GM23338 (cell line): ENCODE measurements around the gene SLC2A5. TPM values are rescaled to one million over a fixed set of nuclear protein-coding genes. Genes with fewer than 3 reads are reported as not detected.

Source experiments
- ATAC-seq: fragments of 200-7000 bp; cut with Tn5 transposase; 3 replicates; pipeline ENCODE4 v1.9.1; 2020
- DNase-seq: peaks from one replicate; pipeline ENCODE4 v3.0.0-alpha.2; 2015; ENCODE audit warnings: low spot score
- H2AFZ ChIP-seq: fragments of 200-600 bp; sonication (generic); 2 replicates; pipeline ENCODE4 v1.8.0; 2016; ENCODE audit warnings: antibody characterized with exemption, mild to moderate bottlenecking, moderate library complexity
- H3F3A ChIP-seq: fragments of 200-600 bp; sonication (generic); replicated peaks from 2 replicates; pipeline ENCODE4 v1.8.0; 2017; ENCODE audit warnings: antibody characterized with exemption, mixed run types, low read depth
- H3K27ac ChIP-seq: fragments of 200-600 bp; sonication (generic); 2 replicates; pipeline ENCODE4 v1.6.1; 2016; ENCODE audit warnings: low read depth
- H3K27me3 ChIP-seq: fragments of 200-600 bp; sonication (generic); 2 replicates; pipeline ENCODE4 v1.8.0; 2016; ENCODE audit warnings: mild to moderate bottlenecking, mixed run types, moderate library complexity; ENCODE audit not compliant: insufficient read depth
- H3K36me3 ChIP-seq: fragments of 200-600 bp; sonication (generic); 2 replicates; pipeline ENCODE4 v1.8.0; 2016; ENCODE audit warnings: mild to moderate bottlenecking; ENCODE audit not compliant: insufficient read depth
- H3K4me1 ChIP-seq: fragments of 200-600 bp; sonication (generic); 2 replicates; pipeline ENCODE4 v1.8.0; 2016; ENCODE audit warnings: mild to moderate bottlenecking, moderate library complexity; ENCODE audit not compliant: insufficient read depth
- H3K4me2 ChIP-seq: fragments of 200-600 bp; sonication (generic); 2 replicates; pipeline ENCODE4 v1.7.1; 2017; ENCODE audit warnings: mixed run types
- H3K4me3 ChIP-seq: fragments of 200-600 bp; sonication (generic); 2 replicates; pipeline ENCODE4 v1.6.1; 2016; ENCODE audit warnings: mixed run types
- H3K79me2 ChIP-seq: fragments of 200-600 bp; sonication (generic); replicated peaks from 2 replicates; pipeline ENCODE4 v1.8.0; 2017; ENCODE audit warnings: mild to moderate bottlenecking; ENCODE audit not compliant: insufficient read depth
- H3K9me2 ChIP-seq: fragments of 200-600 bp; sonication (generic); 2 replicates; pipeline ENCODE4 v1.8.0; 2017; ENCODE audit not compliant: insufficient read depth
- H4K20me1 ChIP-seq: fragments of 200-600 bp; sonication (generic); replicated peaks from 2 replicates; pipeline ENCODE4 v1.8.0; 2017; ENCODE audit warnings: mild to moderate bottlenecking; ENCODE audit not compliant: insufficient read depth
- H3K27ac Mint-ChIP-seq: 2 replicates; pipeline ENCODE4 v1.8.0; 2020; ENCODE audit warnings: inconsistent platforms, mild to moderate bottlenecking, moderate library complexity, mixed read lengths
- H3K27me3 Mint-ChIP-seq: 3 replicates; pipeline ENCODE4 v1.8.0; 2022; ENCODE audit warnings: low read depth, mild to moderate bottlenecking, moderate library complexity, mixed read lengths, inconsistent platforms; ENCODE audit not compliant: insufficient read depth, poor library complexity
- H3K36me3 Mint-ChIP-seq: 3 replicates; pipeline ENCODE4 v1.8.0; 2021; ENCODE audit warnings: low read depth, mild to moderate bottlenecking, inconsistent platforms, moderate library complexity, mixed read lengths
- H3K4me1 Mint-ChIP-seq: 3 replicates; pipeline ENCODE4 v1.8.0; 2020; ENCODE audit warnings: mild to moderate bottlenecking, inconsistent platforms, mixed read lengths
- H3K4me3 Mint-ChIP-seq: 3 replicates; pipeline ENCODE4 v1.8.0; 2021; ENCODE audit warnings: moderate library complexity, mild to moderate bottlenecking, inconsistent platforms, mixed read lengths
- H3K9me3 Mint-ChIP-seq: 3 replicates; pipeline ENCODE4 v1.8.0; 2020; ENCODE audit warnings: moderate library complexity, mild to moderate bottlenecking, inconsistent platforms, mixed read lengths
- CREB1 ChIP-seq: fragments of 250-450 bp; sonication (Bioruptor Pico); IDR thresholded peaks from 2 replicates; pipeline ENCODE4 v1.5.0; 2020; ENCODE audit warnings: low read depth, mild to moderate bottlenecking, moderate library complexity
- EZH2phosphoT487 ChIP-seq: fragments of 200-600 bp; sonication (generic); IDR thresholded peaks from one replicate; pipeline ENCODE4 v1.8.1; 2018; ENCODE audit warnings: antibody characterized with exemption; ENCODE audit not compliant: unreplicated experiment
- NANOG ChIP-seq: IDR thresholded peaks from 2 replicates; pipeline ENCODE4 v1.6.1; 2016; ENCODE audit warnings: antibody characterized with exemption, borderline replicate concordance
- POLR2AphosphoS5 ChIP-seq: IDR thresholded peaks from 2 replicates; pipeline ENCODE4 v1.6.1; 2016; ENCODE audit warnings: antibody characterized with exemption, low read depth
- polyA plus RNA-seq: library from polyadenylated mRNA; unstranded; fragments of >200 nt; fragmentation: Nextera tagmentation; extraction: Ambion mirVana; gene quantifications from 2 replicates; pipeline ENCODE4 v1.2.1, GENCODE V29; 2016
- total RNA-seq: library from RNA; depleted of rRNA; stranded (reverse); fragments of >200 nt; shearing (Covaris generic); gene quantifications from 2 replicates; pipeline ENCODE4 v1.2.3, GENCODE V29; 2014
- TF ChIP-seq, protein P1 (sequence below): IDR thresholded peaks from one replicate; pipeline ENCODE4 v1.6.1; 2018; ENCODE audit warnings: antibody characterized with exemption; ENCODE audit not compliant: unreplicated experiment
- TF ChIP-seq, protein P2 (sequence below): IDR thresholded peaks from 2 replicates; pipeline ENCODE4 v1.6.1; 2016; ENCODE audit warnings: antibody characterized with exemption
- TF ChIP-seq, protein P3 (sequence below): fragments of 250-450 bp; sonication (Bioruptor Pico); IDR thresholded peaks from 2 replicates; pipeline ENCODE4 v1.5.0; 2020; ENCODE audit warnings: mild to moderate bottlenecking, moderate library complexity

SLC2A5 gene
- total and polyA plus RNA-seq, 2 experiments from 2014 or later = 0.03 TPM; not detected in 1

GRCh38 chr1:9014475-9015375 lies 54.7 kb downstream of the SLC2A5 start (continued):
- TF ChIP-seq, protein P1, sequence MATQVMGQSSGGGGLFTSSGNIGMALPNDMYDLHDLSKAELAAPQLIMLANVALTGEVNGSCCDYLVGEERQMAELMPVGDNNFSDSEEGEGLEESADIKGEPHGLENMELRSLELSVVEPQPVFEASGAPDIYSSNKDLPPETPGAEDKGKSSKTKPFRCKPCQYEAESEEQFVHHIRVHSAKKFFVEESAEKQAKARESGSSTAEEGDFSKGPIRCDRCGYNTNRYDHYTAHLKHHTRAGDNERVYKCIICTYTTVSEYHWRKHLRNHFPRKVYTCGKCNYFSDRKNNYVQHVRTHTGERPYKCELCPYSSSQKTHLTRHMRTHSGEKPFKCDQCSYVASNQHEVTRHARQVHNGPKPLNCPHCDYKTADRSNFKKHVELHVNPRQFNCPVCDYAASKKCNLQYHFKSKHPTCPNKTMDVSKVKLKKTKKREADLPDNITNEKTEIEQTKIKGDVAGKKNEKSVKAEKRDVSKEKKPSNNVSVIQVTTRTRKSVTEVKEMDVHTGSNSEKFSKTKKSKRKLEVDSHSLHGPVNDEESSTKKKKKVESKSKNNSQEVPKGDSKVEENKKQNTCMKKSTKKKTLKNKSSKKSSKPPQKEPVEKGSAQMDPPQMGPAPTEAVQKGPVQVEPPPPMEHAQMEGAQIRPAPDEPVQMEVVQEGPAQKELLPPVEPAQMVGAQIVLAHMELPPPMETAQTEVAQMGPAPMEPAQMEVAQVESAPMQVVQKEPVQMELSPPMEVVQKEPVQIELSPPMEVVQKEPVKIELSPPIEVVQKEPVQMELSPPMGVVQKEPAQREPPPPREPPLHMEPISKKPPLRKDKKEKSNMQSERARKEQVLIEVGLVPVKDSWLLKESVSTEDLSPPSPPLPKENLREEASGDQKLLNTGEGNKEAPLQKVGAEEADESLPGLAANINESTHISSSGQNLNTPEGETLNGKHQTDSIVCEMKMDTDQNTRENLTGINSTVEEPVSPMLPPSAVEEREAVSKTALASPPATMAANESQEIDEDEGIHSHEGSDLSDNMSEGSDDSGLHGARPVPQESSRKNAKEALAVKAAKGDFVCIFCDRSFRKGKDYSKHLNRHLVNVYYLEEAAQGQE = no peak
- TF ChIP-seq NANOG (no peak), EZH2phosphoT487 (no peak), CREB1 (CRISPR knock-in tag) (no peak)
- TF ChIP-seq, protein P2, sequence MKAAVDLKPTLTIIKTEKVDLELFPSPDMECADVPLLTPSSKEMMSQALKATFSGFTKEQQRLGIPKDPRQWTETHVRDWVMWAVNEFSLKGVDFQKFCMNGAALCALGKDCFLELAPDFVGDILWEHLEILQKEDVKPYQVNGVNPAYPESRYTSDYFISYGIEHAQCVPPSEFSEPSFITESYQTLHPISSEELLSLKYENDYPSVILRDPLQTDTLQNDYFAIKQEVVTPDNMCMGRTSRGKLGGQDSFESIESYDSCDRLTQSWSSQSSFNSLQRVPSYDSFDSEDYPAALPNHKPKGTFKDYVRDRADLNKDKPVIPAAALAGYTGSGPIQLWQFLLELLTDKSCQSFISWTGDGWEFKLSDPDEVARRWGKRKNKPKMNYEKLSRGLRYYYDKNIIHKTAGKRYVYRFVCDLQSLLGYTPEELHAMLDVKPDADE = no peak

- peaks cover 14% of the 10 kb centered on the region for H3K27me3 Mint-ChIP-seq
- Histone ChIP-seq H3K79me2 (no peaks in the 10 kb centered on the region), H3K4me1 (no peaks in the 10 kb centered on the region), H4K20me1 (no peaks in the 10 kb centered on the region; the same call in 1 of the 2 replicates), H3K9me2 (no peaks in the 10 kb centered on the region), H3K36me3 (no peaks in the 10 kb centered on the region), H3K27ac (no peak overlapping the region), H3K27me3 (no peaks in the 10 kb centered on the region), H3F3A (no peaks in the 10 kb centered on the region), H3K4me3 (no peak overlapping the region), H2AFZ (no peak overlapping the region), H3K4me2 (no peak overlapping the region)
- no peak for DNase-seq
- ATAC-seq = no peak
- no peak for TF ChIP-seq POLR2AphosphoS5
- TF ChIP-seq, protein P3, sequence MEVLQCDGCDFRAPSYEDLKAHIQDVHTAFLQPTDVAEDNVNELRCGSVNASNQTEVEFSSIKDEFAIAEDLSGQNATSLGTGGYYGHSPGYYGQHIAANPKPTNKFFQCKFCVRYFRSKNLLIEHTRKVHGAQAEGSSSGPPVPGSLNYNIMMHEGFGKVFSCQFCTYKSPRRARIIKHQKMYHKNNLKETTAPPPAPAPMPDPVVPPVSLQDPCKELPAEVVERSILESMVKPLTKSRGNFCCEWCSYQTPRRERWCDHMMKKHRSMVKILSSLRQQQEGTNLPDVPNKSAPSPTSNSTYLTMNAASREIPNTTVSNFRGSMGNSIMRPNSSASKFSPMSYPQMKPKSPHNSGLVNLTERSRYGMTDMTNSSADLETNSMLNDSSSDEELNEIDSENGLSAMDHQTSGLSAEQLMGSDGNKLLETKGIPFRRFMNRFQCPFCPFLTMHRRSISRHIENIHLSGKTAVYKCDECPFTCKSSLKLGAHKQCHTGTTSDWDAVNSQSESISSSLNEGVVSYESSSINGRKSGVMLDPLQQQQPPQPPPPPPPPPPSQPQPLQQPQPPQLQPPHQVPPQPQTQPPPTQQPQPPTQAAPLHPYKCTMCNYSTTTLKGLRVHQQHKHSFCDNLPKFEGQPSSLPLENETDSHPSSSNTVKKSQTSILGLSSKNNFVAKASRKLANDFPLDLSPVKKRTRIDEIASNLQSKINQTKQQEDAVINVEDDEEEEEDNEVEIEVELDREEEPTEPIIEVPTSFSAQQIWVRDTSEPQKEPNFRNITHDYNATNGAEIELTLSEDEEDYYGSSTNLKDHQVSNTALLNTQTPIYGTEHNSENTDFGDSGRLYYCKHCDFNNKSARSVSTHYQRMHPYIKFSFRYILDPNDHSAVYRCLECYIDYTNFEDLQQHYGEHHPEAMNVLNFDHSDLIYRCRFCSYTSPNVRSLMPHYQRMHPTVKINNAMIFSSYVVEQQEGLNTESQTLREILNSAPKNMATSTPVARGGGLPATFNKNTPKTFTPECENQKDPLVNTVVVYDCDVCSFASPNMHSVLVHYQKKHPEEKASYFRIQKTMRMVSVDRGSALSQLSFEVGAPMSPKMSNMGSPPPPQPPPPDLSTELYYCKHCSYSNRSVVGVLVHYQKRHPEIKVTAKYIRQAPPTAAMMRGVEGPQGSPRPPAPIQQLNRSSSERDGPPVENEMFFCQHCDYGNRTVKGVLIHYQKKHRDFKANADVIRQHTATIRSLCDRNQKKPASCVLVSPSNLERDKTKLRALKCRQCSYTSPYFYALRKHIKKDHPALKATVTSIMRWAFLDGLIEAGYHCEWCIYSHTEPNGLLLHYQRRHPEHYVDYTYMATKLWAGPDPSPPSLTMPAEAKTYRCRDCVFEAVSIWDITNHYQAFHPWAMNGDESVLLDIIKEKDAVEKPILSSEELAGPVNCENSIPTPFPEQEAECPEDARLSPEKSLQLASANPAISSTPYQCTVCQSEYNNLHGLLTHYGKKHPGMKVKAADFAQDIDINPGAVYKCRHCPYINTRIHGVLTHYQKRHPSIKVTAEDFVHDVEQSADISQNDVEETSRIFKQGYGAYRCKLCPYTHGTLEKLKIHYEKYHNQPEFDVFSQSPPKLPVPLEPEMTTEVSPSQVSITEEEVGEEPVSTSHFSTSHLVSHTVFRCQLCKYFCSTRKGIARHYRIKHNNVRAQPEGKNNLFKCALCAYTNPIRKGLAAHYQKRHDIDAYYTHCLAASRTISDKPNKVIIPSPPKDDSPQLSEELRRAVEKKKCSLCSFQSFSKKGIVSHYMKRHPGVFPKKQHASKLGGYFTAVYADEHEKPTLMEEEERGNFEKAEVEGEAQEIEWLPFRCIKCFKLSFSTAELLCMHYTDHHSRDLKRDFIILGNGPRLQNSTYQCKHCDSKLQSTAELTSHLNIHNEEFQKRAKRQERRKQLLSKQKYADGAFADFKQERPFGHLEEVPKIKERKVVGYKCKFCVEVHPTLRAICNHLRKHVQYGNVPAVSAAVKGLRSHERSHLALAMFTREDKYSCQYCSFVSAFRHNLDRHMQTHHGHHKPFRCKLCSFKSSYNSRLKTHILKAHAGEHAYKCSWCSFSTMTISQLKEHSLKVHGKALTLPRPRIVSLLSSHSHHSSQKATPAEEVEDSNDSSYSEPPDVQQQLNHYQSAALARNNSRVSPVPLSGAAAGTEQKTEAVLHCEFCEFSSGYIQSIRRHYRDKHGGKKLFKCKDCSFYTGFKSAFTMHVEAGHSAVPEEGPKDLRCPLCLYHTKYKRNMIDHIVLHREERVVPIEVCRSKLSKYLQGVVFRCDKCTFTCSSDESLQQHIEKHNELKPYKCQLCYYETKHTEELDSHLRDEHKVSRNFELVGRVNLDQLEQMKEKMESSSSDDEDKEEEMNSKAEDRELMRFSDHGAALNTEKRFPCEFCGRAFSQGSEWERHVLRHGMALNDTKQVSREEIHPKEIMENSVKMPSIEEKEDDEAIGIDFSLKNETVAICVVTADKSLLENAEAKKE (CRISPR knock-in tag) = no peak
- peaks cover 6% of the 10 kb centered on the region; the same call in 2 of the 3 replicates for H3K4me1 Mint-ChIP-seq
- no peak overlapping the region for H3K4me3 Mint-ChIP-seq
- no peaks in the 10 kb centered on the region; the same call in 2 of the 3 replicates for H3K9me3 Mint-ChIP-seq
- no peaks in the 10 kb centered on the region for H3K36me3 Mint-ChIP-seq
- H3K27ac Mint-ChIP-seq = no peak overlapping the region
These were observed 55.6 kb downstream of the SLC2A5 start for GRCh38 chr1:9013819-9014218.
